ENCODE results near the gene PHYKPL. TPM values are rescaled to one million over a fixed set of nuclear protein-coding genes. Genes with fewer than 3 reads are reported as not detected.

The PHYKPL gene
- total RNA-seq = 16.2 and 24.8 TPM in 2 replicates

DNA sequence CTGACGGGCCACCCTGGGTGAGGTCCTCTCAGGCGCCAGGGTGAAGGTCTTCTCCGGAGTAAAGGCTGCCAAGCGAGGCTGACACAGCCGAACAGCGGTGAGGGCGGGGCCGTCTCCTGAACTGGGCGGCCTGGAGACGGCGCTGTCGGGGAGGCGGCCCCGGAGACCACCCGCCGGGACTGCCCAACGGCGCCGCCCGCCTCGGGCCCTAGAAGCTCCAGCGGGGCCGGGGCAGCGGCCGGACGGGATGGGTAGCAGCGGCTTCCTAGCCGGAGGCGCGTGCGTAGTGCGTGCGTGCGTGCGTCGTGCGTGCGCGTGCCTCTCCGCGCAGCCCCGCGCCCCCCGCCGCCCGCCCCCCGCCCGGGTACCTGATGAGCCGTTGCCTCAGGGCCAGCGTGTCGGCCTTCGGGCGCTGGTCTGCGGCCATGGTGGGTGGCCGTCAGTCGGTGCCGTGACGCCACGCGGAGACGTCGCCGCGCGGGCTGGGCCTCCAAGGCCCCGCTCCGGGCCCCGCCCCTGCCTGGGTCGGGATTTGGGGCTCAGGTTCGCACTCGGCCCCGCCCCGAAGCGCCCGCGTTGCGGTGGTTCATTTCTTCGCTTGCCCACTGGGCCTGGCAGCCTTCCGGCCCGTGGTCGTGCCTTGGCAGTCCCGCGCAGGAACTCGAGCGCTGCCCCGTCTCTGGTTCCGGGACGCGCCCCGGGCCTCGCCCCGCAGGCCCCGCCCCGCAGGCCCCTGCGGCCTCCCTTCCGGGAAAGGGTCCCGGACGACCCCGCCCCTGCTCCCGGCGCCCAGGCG, at the start of gene PHYKPL:
TSS of gene PHYKPL (minus strand) at position 679 of the 796 bp plus-strand sequence. CDS start at position 427, 252 bp downstream.

DNA sequence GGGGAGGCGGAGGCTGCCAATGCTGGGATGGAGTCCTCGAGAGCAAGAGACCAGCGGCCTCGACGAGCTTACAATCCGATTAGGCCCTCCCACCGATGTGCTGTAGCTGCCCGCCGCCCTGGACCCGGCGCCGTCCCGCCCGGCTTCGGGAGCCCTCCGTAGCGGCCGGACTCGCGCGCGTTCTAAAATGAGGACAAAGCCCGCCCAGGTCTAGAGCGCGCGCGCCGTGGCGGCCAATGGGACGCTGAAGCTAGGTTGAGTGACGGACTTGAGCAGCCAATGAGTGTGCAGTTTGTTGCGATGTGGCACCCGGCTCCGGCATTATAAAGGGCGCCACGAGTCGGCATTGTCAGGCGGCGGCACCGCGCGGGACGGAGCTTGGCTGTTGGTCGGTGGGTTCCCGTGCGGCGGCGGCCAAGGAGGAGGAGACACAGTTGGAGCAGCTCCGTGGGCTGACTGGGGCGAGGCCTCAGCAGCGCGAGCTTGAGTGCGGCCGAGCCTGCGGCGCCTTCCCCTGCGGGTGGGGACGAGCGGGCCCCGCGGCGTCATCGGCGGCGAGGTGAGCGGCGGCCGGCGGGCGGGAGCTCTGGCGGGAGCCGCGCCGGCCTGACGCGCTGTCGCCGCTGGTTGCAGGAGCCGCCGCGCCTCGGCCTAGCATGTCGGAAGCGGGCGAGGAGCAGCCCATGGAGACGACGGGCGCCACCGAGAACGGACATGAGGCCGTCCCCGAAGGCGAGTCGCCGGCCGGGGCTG, 28.2 kb downstream of the PHYKPL start, which contains the start of gene HNRNPAB:
TSS of gene HNRNPAB (plus strand) at position 352 of the 753 bp plus-strand sequence. CDS start at position 657, 305 bp downstream.

DNA sequence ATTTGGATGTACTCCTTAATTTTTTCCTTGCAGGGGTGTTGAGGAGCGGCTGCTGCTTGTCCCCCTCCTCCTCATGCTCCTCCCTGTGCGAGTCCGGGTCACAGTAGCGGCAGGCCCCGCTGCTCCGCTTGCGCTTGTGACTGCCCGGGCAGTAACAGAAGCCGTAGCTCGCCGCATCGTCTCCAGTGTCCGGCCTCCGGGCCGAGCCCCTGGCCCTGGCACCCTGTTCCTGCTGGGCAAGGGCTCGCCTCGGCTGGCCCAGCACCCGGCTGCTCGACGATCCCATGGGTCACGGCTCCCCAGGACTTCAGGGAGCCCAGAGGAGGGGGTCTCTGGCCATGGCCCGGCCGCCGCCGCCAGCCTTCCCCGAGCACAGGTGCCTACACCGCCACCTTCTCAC, 45.6 kb downstream of the PHYKPL start, which contains the start of gene GMCL2:
TSS of gene GMCL2 (minus strand) at position 358 of the 400 bp plus-strand sequence. CDS start at position 286, 72 bp downstream.

Other genes starting within 250 kb of the PHYKPL start
- gene PROP1, start 236.6 kb downstream of the PHYKPL start, total RNA-seq = not detected in 2 replicates
- gene N4BP3, start 119.3 kb downstream of the PHYKPL start, total RNA-seq = 3.8 and 4.8 TPM in 2 replicates
- gene RMND5B, start 101.8 kb downstream of the PHYKPL start, total RNA-seq = 25.2 and 33.0 TPM in 2 replicates
- 155 and 174 TPM in 2 replicates for gene NHP2, start 78.9 kb downstream of the PHYKPL start, total RNA-seq
- not detected in 2 replicates for gene GMCL2, start 45.4 kb downstream of the PHYKPL start, total RNA-seq
- 45.0 and 50.1 TPM in 2 replicates for gene HNRNPAB, start 28.3 kb downstream of the PHYKPL start, total RNA-seq